ENCODE measurements around the gene TMEM51.

DNA sequence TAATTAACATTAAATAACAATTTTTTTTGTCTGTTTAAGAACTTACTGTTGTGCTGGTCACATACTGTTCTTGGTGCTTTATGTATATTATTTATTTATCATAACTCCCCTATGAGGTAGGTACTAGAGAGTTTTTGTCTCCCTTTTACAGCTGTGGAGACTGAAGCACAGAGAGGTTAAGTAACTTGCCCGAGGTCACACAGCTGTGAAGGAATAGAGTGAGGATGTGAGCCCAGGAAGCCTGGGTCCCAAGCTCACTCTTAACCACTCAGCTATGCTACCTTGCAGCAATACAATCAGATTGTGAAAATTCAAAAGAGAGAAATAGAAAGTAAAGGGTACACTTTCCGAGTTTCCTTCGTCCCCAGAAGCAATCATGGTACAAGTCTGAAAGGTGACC, 57.9 kb downstream of the TMEM51 start:
- TF ChIP-seq EZH2 (IDR thresholded peaks at IDR 0.05; ENCODE audit: borderline replicate concordance, low read length): no peak
- no peak for TF ChIP-seq CTCF (conservative IDR thresholded peaks at IDR 0.05 in 1 of 2, IDR thresholded peaks at IDR 0.05 in 1 of 2; ENCODE audit: extremely low read depth in 1 of 2, insufficient read depth in 1 of 2, low read depth in 1 of 2, low read length in 2 of 2)

All from mammary epithelial cell (primary cell).